Cardiac septum (tissue), 1 donor: ENCODE results near the gene GPC6. TPM values are rescaled to one million over a fixed set of nuclear protein-coding genes. Genes with fewer than 3 reads are reported as not detected.
"Not testable (repeated sequence)": the region's sequence is repeated elsewhere in the genome, so short reads cannot be mapped to it uniquely, and the experiment has no call there.

ENCODE experiments used
- DNase-seq: peaks from one replicate; pipeline ENCODE4 v3.0.0-alpha.2; 2020; ENCODE audit warnings: low spot score
- intact Hi-C: fragments of 100-400 bp; cut with DNase I; formaldehyde crosslinking; loops from one replicate; pipeline ENCODE4 v1.14.0; 2022
- total RNA-seq: library from RNA; stranded (reverse); fragmentation: NEBNext Ultra II Directional; extraction: Animal tissue kit (Norgen Biotek cat#: 25700); gene quantifications from one replicate; pipeline ENCODE4 v1.2.1, GENCODE V29; 2021
- donor health status: DM: no; HTN: no; CAD: no.

The GPC6 gene
- total RNA-seq, 1 donor from 2014 or later: 1.4 TPM

DNA sequence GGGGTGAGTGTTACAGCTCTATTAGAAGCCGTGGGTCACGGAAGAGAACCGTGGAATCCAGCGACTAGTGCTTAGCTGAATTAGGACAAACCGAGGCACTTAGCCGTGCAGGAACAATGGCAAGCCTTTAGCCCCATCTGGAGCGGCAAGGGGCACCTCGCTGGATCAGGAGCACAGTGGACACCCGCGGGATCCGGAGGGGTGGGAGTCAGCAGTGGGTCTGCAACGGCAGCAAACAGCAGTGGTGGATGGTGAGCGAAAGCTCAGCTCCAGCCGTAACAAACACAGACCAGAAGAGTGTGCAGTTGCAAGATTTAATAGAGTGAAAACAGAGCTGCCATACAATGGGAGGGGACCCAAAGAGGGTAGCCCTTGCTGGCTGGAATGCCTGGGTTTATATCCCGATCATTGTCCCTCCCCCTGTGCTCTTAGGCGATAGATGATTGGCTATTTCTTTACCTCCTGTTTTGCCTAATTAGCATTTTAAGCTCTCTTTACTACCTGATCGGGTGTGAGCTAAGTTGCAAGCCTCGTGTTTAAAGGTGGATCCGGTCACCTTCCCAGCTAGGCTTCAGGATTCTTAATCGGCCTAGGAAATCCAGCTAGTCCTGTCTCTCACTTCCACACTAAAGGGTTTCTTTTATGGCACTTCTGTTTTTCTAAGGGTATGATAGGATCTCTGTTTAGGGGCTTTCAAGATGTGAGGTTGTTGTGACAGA is 1076.4 kb downstream of the GPC6 start:
- DNase-seq, intact Hi-C loops: not testable (repeated sequence)

GRCh38 chr13:94303644-94304174 is 1077.1 kb downstream of the GPC6 start:
- intact Hi-C loops: no loop called here
- no peak for DNase-seq

DNA sequence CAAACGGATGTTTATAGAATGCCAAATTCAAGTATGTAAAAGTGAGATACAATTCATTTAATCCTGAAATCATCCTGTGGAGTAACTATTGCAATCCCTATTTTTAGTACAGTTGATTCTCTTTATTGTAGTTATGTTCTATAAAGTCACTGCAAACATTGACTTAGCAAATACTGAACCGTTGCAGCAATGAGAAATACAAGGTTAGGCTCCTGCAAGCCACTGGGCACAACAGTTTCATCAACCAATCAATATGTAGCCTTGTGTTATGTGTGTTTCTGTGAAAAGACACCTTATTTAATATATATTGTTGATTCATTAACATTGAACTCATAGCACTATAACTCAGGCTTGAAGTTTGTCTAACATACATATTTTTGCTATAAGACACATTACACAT is 1078.4 kb downstream of the GPC6 start:
- DNase-seq: no peak
- intact Hi-C loops: no loop called here

GRCh38 chr13:94305463-94305862 is 1078.9 kb downstream of the GPC6 start:
- intact Hi-C loops: no loop called here
- DNase-seq: no peak

DNA sequence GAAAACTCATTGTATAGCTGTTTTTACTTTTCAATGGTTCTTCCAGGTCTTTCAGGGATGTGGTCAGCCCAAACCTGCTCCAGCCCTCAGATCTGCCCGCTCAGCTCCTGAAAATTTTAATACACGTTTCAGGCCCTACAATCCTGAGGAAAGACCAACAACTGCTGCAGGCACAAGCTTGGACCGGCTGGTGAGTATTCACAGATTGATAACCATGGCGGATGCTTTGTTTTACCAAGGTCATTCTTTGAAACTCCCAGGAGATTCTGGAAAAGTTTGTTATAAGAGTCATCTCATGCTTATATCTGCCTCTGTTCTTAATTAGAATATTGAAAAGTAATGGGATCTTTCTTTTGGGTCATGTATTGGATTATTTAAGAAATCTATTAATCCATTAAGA is 1079.3 kb downstream of the GPC6 start:
- intact Hi-C loops: no loop called here
- no peak for DNase-seq

DNA sequence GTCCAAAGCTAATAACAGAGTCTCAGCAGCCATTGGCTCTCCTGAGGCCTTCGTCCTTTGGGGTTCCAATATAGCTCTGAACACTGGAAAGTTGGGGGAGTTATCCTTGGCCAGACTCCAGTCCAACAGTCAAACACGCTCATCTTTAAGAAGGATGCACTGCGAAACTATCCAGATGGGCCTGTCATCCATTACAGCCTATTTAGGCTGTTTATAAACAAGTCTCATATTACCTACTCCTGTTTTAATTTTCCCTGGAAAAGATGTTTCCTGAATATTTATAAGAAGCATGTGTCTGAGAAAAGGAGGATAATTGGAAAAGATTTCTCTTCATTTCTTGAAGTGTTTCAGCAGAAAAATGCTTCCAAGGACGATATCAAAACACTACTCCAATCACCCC is 1082.2 kb downstream of the GPC6 start:
- intact Hi-C loops: no loop called here
- DNase-seq: no peak

DNA sequence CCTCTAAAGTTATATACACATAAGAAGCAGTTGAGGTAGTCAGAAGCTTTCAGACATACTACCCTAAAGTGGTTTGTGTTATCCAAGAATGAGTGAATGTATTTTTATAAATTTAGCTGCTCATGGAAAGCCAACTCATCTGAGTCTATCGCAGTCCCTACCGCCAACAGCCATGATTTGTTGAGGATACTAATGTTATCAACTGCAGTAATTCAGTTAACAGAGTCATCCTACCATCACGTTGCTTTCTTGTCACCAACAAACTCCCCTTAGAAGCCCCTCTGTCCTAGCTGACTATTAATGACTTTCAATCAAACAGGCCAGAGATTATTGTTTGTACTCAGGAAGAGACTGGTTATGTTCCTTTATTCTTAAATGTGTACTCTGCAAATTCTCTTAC is 1083.0 kb downstream of the GPC6 start:
- intact Hi-C loops: no loop called here
- DNase-seq: no peak

GRCh38 chr13:94309997-94310855 is 1083.6 kb downstream of the GPC6 start:
- no peak for DNase-seq
- intact Hi-C loops: no loop called here

GRCh38 chr13:94311893-94312292 is 1085.3 kb downstream of the GPC6 start:
- intact Hi-C loops: no loop called here
- no peak for DNase-seq

DNA sequence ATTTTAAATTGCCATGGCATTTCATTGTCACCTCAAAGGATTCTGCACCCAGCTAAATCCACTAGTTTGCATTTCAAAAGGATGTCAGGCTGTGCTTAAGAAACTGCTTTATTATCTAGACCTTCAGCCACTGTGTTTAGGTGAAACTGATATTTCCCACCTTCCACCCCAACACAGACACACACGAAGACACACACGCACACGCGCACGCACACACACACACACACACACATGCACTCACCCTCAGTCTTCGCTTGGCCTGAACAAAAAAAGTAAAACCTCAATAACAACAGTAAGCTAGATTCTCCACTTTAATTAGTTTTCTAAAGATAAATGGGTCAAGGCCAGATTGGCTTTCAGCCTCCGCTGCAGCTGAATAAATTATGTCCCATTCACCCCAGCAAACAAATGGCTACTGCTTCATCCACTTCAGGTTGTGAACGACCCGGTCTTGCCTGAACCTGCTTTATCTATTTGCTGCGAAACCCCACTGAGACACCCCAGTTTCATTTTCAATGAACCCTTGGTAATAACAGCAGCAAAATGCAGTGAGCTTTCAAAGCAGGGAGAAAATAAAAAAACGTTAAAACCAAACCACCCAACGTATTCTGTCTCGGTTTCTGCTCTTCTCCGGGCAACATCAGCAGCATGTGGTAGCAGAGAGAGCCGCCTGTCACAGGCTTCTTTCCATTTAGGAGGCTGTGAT is 1086.1 kb downstream of the GPC6 start:
- DNase-seq: no peak
- intact Hi-C loops: no loop called here

DNA sequence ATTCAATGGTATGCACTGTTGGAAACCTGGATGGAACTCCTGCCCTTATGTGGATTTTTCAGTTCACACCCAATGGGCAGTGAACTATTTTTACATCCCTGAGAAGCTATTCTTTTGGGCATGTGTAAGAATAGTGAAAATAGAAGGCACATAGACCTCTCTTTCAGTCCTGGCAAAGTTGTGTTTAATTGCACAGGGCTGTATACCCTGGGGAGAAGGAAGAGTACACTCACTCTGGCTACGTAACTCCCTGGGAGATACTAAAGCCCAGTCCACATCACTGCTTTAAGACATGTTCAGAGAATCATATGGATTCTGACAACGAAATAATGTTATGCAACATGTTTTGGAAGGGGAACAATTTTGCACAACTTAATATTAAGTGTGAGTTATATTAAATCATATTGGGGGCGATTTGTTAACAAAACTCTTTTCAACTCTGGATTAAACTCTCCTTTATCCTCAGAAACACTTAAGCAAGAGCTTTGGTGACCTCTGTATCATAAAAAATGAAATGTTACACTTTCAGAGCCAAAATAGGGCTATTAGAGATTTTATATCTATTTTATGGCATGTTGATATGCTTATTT is 1086.8 kb downstream of the GPC6 start:
- intact Hi-C loops: no loop called here
- no peak for DNase-seq

DNA sequence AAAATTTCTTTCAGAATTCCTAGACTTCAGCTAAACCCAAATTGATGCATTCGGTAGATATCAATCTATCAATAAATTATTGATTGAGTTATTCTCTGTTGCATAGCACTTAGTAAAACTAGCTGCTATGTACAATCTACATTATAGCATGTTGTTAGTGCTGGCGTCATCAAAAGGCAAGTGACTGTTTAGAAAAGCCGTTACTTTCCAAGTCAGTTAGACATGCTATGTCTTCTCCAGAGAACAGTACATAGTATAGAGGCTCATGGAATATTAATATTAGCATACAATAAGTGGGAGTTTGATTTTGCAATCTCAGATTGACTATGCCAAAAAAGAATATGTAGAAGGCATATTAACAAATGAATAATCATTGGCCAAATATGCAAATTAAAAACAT is 1087.3 kb downstream of the GPC6 start:
- intact Hi-C loops: no loop called here
- DNase-seq: no peak

GRCh38 chr13:94315188-94315587 is 1088.6 kb downstream of the GPC6 start:
- intact Hi-C loops: no loop called here
- DNase-seq: no peak

- intact Hi-C loops: no loop called here
- DNase-seq: no peak
Measured at GRCh38 chr13:94317063-94317491, 1090.5 kb downstream of the GPC6 start.

DNA sequence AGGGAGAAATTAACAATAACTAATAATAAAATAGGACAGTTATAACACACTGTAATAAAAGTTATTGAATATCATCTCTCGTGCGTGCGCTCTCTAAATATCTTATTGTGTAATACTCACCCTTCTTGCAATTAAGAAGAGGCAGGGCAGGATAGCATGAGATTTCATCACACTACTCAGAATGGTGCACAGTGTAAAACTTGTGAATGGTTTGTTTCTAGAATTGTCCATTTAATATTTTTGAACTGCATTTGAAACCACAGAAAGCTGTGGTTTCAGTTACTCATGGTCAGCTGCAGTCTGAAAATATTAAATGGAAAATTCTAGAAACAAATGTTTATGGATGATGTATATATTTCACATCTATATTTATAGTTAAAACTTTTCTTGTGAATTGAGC is 1091.8 kb downstream of the GPC6 start:
- intact Hi-C loops: no loop called here
- DNase-seq: no peak

- intact Hi-C loops: no loop called here
- DNase-seq: no peak
Measured at GRCh38 chr13:94319501-94319900, 1092.9 kb downstream of the GPC6 start.

DNA sequence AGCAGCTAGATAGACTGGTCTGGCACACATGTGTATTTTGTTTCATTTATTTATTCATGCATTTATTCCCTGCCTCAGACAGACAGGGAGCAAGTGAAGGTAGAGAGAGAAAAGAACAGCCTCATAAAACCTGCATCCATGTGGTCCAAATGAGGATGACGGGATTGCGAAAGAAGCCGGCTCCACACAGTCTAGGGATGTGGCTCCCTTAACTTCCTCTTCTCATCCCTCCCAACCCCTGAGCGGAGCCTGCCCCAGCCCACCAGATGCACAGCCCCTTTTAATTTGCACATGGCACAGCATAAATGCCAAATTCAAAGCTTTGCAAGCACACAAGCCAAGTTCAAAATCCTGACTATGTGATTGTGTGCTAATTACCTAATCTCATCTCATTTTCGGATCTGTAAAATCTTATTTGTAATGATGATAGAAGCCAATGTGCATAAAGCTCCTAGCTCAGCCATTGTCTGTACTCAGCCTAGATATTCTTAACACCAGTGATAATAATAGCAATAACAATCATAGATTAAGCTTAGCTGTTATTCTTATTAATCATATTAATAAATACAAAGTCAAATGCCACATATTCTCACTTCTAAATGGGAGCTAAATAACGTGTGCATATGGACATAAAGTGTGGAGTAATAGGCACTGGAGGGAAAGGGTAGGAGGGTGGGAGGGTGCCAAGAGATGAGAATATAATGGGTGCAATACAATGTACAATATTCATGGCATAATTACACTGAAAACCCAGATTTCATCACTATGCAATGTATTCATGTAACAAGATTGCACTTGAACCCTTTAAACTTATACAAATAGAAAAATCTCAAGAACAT is 1096.5 kb downstream of the GPC6 start:
- DNase-seq: no peak
- intact Hi-C loops: no loop called here

GRCh38 chr13:94323764-94324758 is 1097.5 kb downstream of the GPC6 start:
- DNase-seq: no peak
- intact Hi-C loops: no loop called here
